ENCODE measurements around the gene GRPEL1.

GRCh38 chr4:7092026-7092425 is 24.2 kb upstream of the GRPEL1 start:
- TF ChIP-seq EP300 (conservative IDR thresholded peaks at IDR 0.05; ENCODE audit: poor library complexity, severe bottlenecking) (no peak), CTCF (IDR thresholded peaks at IDR 0.05; ENCODE audit: poor library complexity, severe bottlenecking) (no peak), RAD21 (conservative IDR thresholded peaks at IDR 0.05) (no peak), EZH2 (IDR thresholded peaks at IDR 0.05; ENCODE audit: borderline replicate concordance, insufficient read depth, low read length, poor library complexity, severe bottlenecking) (no peak), SMC3 (conservative IDR thresholded peaks at IDR 0.05; ENCODE audit: poor library complexity) (no peak), REST (IDR thresholded peaks at IDR 0.05; ENCODE audit: borderline replicate concordance) (no peak), TAF1 (IDR thresholded peaks at IDR 0.05; ENCODE audit: low read depth) (no peak)

Data from neural cell (in vitro differentiated cells).